Left ventricle myocardium inferior (tissue), 1 donor: ENCODE results near the gene MYO18B. TPM values are rescaled to one million over a fixed set of nuclear protein-coding genes. Genes with fewer than 3 reads are reported as not detected.

Experiments
- DNase-seq: peaks from one replicate; pipeline ENCODE4 v3.0.0-alpha.2; 2020
- H3K27ac ChIP-seq: fragments of 200-600 bp; replicated peaks from 2 replicates; pipeline ENCODE4 v1.8.0; 2021
- H3K27me3 ChIP-seq: fragments of 200-600 bp; 2 replicates; pipeline ENCODE4 v1.8.0; 2021; ENCODE audit warnings: low read depth
- H3K36me3 ChIP-seq: fragments of 200-600 bp; 2 replicates; pipeline ENCODE4 v1.8.0; 2021
- H3K4me1 ChIP-seq: fragments of 200-600 bp; 2 replicates; pipeline ENCODE4 v1.8.0; 2021
- H3K4me3 ChIP-seq: fragments of 200-600 bp; 2 replicates; pipeline ENCODE4 v1.8.0; 2021; ENCODE audit warnings: mild to moderate bottlenecking, moderate library complexity
- H3K9me3 ChIP-seq: fragments of 200-600 bp; replicated peaks from 2 replicates; pipeline ENCODE4 v1.8.0; 2021
- intact Hi-C: fragments of 100-400 bp; cut with micrococcal nuclease; formaldehyde crosslinking; loops from one replicate; pipeline ENCODE4 v1.11.0; 2022
- total RNA-seq: library from RNA; stranded (reverse); fragmentation: NEBNext Ultra II Directional; extraction: Animal tissue kit (Norgen Biotek cat#: 25700); gene quantifications from one replicate; pipeline ENCODE4 v1.2.1, GENCODE V29; 2021
- TF ChIP-seq, protein P1 (sequence below): fragments of 200-600 bp; IDR thresholded peaks from 2 replicates; pipeline ENCODE4 v1.8.0; 2021; ENCODE audit warnings: antibody characterized with exemption, mild to moderate bottlenecking, borderline replicate concordance
- donor health status: DM: no; HTN: yes; CAD: no; lungs with severe emphysema.

Gene MYO18B
- total RNA-seq, 1 donor from 2014 or later = 163 TPM

DNA sequence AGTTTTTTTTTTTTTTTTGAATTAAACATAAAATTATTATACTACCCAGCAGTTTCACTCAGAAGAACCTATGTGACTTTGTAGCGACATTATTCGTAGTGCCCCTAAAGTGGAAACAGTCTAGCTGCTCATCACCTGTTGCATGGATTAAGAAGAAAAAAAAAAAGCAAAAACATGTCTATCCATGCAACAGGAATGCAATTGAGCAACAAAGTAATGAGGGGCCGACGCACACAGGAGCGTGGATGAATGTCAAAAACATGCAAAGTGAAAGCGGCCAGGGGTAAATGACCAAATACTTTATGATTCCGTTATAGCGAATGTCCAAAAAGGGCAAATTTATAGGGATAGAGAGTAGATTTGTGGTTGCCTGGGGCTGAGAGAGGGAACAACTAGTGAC, 16.3 kb downstream of the MYO18B start:
- no peaks in the 10 kb centered on the region for H3K27me3 ChIP-seq
- no peaks in the 10 kb centered on the region for H3K9me3 ChIP-seq
- H3K4me1 ChIP-seq = peaks cover 92% of the 10 kb centered on the region
- no peaks in the 10 kb centered on the region for H3K36me3 ChIP-seq
- H3K4me3 ChIP-seq = no peak overlapping the region
- TF ChIP-seq, protein P1, sequence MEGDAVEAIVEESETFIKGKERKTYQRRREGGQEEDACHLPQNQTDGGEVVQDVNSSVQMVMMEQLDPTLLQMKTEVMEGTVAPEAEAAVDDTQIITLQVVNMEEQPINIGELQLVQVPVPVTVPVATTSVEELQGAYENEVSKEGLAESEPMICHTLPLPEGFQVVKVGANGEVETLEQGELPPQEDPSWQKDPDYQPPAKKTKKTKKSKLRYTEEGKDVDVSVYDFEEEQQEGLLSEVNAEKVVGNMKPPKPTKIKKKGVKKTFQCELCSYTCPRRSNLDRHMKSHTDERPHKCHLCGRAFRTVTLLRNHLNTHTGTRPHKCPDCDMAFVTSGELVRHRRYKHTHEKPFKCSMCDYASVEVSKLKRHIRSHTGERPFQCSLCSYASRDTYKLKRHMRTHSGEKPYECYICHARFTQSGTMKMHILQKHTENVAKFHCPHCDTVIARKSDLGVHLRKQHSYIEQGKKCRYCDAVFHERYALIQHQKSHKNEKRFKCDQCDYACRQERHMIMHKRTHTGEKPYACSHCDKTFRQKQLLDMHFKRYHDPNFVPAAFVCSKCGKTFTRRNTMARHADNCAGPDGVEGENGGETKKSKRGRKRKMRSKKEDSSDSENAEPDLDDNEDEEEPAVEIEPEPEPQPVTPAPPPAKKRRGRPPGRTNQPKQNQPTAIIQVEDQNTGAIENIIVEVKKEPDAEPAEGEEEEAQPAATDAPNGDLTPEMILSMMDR = no peak
- H3K27ac ChIP-seq = peak overlapping the region; percentile 15
- intact Hi-C loops = no loop called here
- no peak for DNase-seq

DNA sequence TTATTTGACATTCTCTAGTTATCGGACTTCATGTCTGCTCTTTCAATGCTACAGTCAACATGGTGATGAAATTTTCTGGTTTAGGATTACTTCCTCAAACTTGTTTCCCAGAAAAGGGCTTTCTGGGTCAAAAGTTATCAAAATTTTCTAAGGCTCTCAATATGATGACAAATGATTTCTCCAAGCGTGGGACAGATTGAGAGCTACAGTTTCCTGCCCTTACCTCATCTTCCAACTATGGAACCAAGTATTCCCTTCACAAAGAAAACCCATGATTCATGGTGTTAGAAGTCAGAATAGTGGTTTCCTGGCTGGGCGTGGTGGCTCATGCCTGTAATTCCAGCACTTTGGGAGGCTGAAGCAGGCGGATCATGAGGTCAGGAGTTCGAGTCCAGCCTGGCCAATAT, 17.8 kb downstream of the MYO18B start:
- H3K4me3 ChIP-seq = no peak overlapping the region
- H3K27me3 ChIP-seq = no peaks in the 10 kb centered on the region
- no peaks in the 10 kb centered on the region for H3K9me3 ChIP-seq
- intact Hi-C loops = no loop called here
- H3K4me1 ChIP-seq = peaks cover 87% of the 10 kb centered on the region
- TF ChIP-seq, protein P1 = no peak
- DNase-seq = no peak
- peaks cover 5% of the 10 kb centered on the region for H3K36me3 ChIP-seq
- peak overlapping the region; percentile 76 for H3K27ac ChIP-seq

DNA sequence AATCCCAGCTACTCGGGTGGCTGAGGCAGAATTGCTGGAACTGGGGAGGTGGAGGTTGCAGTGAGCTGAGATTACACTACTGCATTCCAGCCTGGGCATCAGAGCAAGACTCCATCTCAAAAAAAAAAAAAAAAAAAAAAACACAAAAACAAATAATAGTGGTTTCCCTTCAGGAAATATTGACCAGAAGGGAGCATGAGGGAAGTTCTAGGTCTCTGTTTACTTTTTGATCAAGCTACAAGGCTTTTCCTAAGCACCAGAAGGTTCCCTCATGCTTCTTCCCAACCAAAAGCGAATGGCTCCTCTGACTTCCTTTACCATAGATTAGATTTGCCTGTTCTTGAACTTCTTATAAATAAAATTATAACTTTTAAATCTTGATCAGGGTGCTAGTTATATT, 18.3 kb downstream of the MYO18B start:
- H3K4me1 ChIP-seq = peaks cover 88% of the 10 kb centered on the region
- peaks cover 9% of the 10 kb centered on the region for H3K36me3 ChIP-seq
- no peak overlapping the region for H3K4me3 ChIP-seq
- no peaks in the 10 kb centered on the region for H3K27me3 ChIP-seq
- no peaks in the 10 kb centered on the region for H3K9me3 ChIP-seq
- intact Hi-C loops = no loop called here
- peak overlapping the region; percentile 76 for H3K27ac ChIP-seq
- TF ChIP-seq, protein P1 = no peak
- no peak for DNase-seq

DNA sequence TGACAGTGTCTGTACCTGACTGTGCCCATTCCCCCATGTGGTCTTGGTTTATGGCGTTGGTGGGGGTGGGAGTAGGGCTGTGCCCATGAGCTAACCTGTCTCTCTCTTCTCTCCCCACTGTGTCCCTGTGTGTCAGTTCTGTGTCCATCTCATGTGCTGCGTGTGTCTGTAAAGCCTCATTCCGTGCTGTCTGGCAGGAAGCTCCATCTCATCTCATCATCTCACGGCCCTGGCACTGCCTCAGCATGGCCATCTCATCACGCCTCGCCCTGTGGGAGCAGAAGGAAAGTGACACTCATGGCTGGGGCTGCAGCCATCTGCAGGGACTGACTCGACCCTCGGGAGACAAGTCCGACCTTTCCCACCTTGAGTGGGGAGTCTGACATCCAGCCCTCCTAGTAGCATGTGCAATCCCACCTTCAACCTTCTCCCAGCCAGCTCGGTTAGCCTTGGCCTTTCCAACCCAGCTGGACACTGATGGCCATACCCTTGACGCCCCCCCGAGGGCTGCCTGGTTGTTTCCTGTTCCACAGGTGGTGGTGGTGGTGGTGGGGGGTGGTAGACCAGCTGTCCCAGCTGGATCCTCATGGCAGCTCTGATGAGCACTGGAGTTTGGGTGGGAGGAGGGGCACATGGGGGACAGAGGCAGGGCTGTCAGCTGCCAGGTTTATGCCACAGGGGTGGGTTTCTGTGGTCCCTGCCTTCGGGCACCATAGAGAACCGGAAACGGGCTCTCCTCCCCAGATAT, 19.0 kb downstream of the MYO18B start:
- TF ChIP-seq, protein P1 = no peak
- H3K4me3 ChIP-seq = no peak overlapping the region
- intact Hi-C loops = no loop called here
- no peaks in the 10 kb centered on the region for H3K27me3 ChIP-seq
- peaks cover 15% of the 10 kb centered on the region for H3K36me3 ChIP-seq
- H3K4me1 ChIP-seq = peaks cover 88% of the 10 kb centered on the region
- DNase-seq = no peak
- H3K27ac ChIP-seq = peak overlapping the region; percentile 76
- H3K9me3 ChIP-seq = peaks cover 4% of the 10 kb centered on the region

DNA sequence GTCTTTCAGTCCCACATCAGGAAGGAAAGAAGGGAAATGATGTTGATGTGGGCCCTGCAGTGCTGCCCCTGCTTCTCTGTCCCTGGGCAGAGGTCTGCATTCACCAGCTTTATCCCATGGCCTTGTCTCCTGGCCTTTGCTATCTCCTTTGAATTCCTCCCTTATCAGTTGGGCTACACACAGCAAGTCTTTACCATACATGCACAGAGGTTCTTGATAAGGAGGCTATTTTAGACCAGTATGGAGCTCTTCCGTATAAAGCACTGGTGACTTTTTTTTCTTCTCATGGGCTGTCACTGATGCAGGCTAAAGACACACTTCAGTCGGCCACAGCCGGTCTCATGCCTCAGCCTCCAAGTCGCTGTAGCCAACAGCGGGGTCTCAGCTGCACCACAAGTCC, 20.2 kb downstream of the MYO18B start:
- TF ChIP-seq, protein P1 = no peak
- no peaks in the 10 kb centered on the region for H3K27me3 ChIP-seq
- H3K4me1 ChIP-seq = peaks cover 80% of the 10 kb centered on the region
- intact Hi-C loops = no loop called here
- peaks cover 21% of the 10 kb centered on the region for H3K36me3 ChIP-seq
- H3K9me3 ChIP-seq = peaks cover 16% of the 10 kb centered on the region
- DNase-seq = no peak
- no peak overlapping the region for H3K4me3 ChIP-seq
- peak overlapping the region; percentile 76 for H3K27ac ChIP-seq
